GM23338 (cell line): Measurements from ENCODE around the gene PXK. TPM values are rescaled to one million over a fixed set of nuclear protein-coding genes. Genes with fewer than 3 reads are reported as not detected.
"Not testable (repeated sequence)": the region's sequence is repeated elsewhere in the genome, so short reads cannot be mapped to it uniquely, and the experiment has no call there.

Experiments
- ATAC-seq: fragments of 200-7000 bp; cut with Tn5 transposase; 3 replicates; pipeline ENCODE4 v1.9.1; 2020
- DNase-seq: peaks from one replicate; pipeline ENCODE4 v3.0.0-alpha.2; 2015; ENCODE audit warnings: low spot score
- H2AFZ ChIP-seq: fragments of 200-600 bp; sonication (generic); 2 replicates; pipeline ENCODE4 v1.8.0; 2016; ENCODE audit warnings: antibody characterized with exemption, mild to moderate bottlenecking, moderate library complexity
- H3F3A ChIP-seq: fragments of 200-600 bp; sonication (generic); replicated peaks from 2 replicates; pipeline ENCODE4 v1.8.0; 2017; ENCODE audit warnings: antibody characterized with exemption, mixed run types, low read depth
- H3K27ac ChIP-seq: fragments of 200-600 bp; sonication (generic); 2 replicates; pipeline ENCODE4 v1.6.1; 2016; ENCODE audit warnings: low read depth
- H3K27me3 ChIP-seq: fragments of 200-600 bp; sonication (generic); 2 replicates; pipeline ENCODE4 v1.8.0; 2016; ENCODE audit warnings: mild to moderate bottlenecking, mixed run types, moderate library complexity; ENCODE audit not compliant: insufficient read depth
- H3K36me3 ChIP-seq: fragments of 200-600 bp; sonication (generic); 2 replicates; pipeline ENCODE4 v1.8.0; 2016; ENCODE audit warnings: mild to moderate bottlenecking; ENCODE audit not compliant: insufficient read depth
- H3K4me1 ChIP-seq: fragments of 200-600 bp; sonication (generic); 2 replicates; pipeline ENCODE4 v1.8.0; 2016; ENCODE audit warnings: mild to moderate bottlenecking, moderate library complexity; ENCODE audit not compliant: insufficient read depth
- H3K4me2 ChIP-seq: fragments of 200-600 bp; sonication (generic); 2 replicates; pipeline ENCODE4 v1.7.1; 2017; ENCODE audit warnings: mixed run types
- H3K4me3 ChIP-seq: fragments of 200-600 bp; sonication (generic); 2 replicates; pipeline ENCODE4 v1.6.1; 2016; ENCODE audit warnings: mixed run types
- H3K79me2 ChIP-seq: fragments of 200-600 bp; sonication (generic); replicated peaks from 2 replicates; pipeline ENCODE4 v1.8.0; 2017; ENCODE audit warnings: mild to moderate bottlenecking; ENCODE audit not compliant: insufficient read depth
- H3K9me2 ChIP-seq: fragments of 200-600 bp; sonication (generic); 2 replicates; pipeline ENCODE4 v1.8.0; 2017; ENCODE audit not compliant: insufficient read depth
- H4K20me1 ChIP-seq: fragments of 200-600 bp; sonication (generic); replicated peaks from 2 replicates; pipeline ENCODE4 v1.8.0; 2017; ENCODE audit warnings: mild to moderate bottlenecking; ENCODE audit not compliant: insufficient read depth
- H3K27ac Mint-ChIP-seq: 2 replicates; pipeline ENCODE4 v1.8.0; 2020; ENCODE audit warnings: inconsistent platforms, mild to moderate bottlenecking, moderate library complexity, mixed read lengths
- H3K27me3 Mint-ChIP-seq: 3 replicates; pipeline ENCODE4 v1.8.0; 2022; ENCODE audit warnings: low read depth, mild to moderate bottlenecking, moderate library complexity, mixed read lengths, inconsistent platforms; ENCODE audit not compliant: insufficient read depth, poor library complexity
- H3K36me3 Mint-ChIP-seq: 3 replicates; pipeline ENCODE4 v1.8.0; 2021; ENCODE audit warnings: low read depth, mild to moderate bottlenecking, inconsistent platforms, moderate library complexity, mixed read lengths
- H3K4me1 Mint-ChIP-seq: 3 replicates; pipeline ENCODE4 v1.8.0; 2020; ENCODE audit warnings: mild to moderate bottlenecking, inconsistent platforms, mixed read lengths
- H3K4me3 Mint-ChIP-seq: 3 replicates; pipeline ENCODE4 v1.8.0; 2021; ENCODE audit warnings: moderate library complexity, mild to moderate bottlenecking, inconsistent platforms, mixed read lengths
- H3K9me3 Mint-ChIP-seq: 3 replicates; pipeline ENCODE4 v1.8.0; 2020; ENCODE audit warnings: moderate library complexity, mild to moderate bottlenecking, inconsistent platforms, mixed read lengths
- EZH2 ChIP-seq: fragments of 200-600 bp; sonication (generic); IDR thresholded peaks from one replicate; pipeline ENCODE4 v1.8.0; 2017; ENCODE audit warnings: antibody characterized with exemption, mild to moderate bottlenecking, low read depth; ENCODE audit not compliant: unreplicated experiment
- EZH2phosphoT487 ChIP-seq: fragments of 200-600 bp; sonication (generic); IDR thresholded peaks from one replicate; pipeline ENCODE4 v1.8.1; 2018; ENCODE audit warnings: antibody characterized with exemption; ENCODE audit not compliant: unreplicated experiment
- STAT1 ChIP-seq: IDR thresholded peaks from one replicate; pipeline ENCODE4 v1.6.1; 2016; ENCODE audit warnings: antibody characterized with exemption; ENCODE audit not compliant: unreplicated experiment
- polyA plus RNA-seq: library from polyadenylated mRNA; unstranded; fragments of >200 nt; fragmentation: Nextera tagmentation; extraction: Ambion mirVana; gene quantifications from 2 replicates; pipeline ENCODE4 v1.2.1, GENCODE V29; 2016
- total RNA-seq: library from RNA; depleted of rRNA; stranded (reverse); fragments of >200 nt; shearing (Covaris generic); gene quantifications from 2 replicates; pipeline ENCODE4 v1.2.3, GENCODE V29; 2014
- TF ChIP-seq, protein P1 (sequence below): fragments of 250-450 bp; sonication (Bioruptor Pico); IDR thresholded peaks from 2 replicates; pipeline ENCODE4 v1.5.0; 2020; ENCODE audit warnings: mild to moderate bottlenecking, moderate library complexity

Gene PXK
- total and polyA plus RNA-seq, 2 experiments from 2014 or later: 6.4 to 6.5 TPM

- no peak overlapping the region for H3K4me3 ChIP-seq
- H3K27ac Mint-ChIP-seq: no peak overlapping the region
- no peaks in the 10 kb centered on the region for H3K9me3 Mint-ChIP-seq
Observed at GRCh38 chr3:58337190-58337589, 4.5 kb downstream of the PXK start.

GRCh38 chr3:58339146-58339545 is 6.5 kb downstream of the PXK start:
- not testable (repeated sequence) for H3K4me1 ChIP-seq, H3K9me2 ChIP-seq, H3K27me3 ChIP-seq, H3K4me2 ChIP-seq, H3K27ac ChIP-seq, H2AFZ ChIP-seq, DNase-seq, H3K79me2 ChIP-seq, H3K27me3 Mint-ChIP-seq, ATAC-seq, H3K27ac Mint-ChIP-seq, H3K4me3 Mint-ChIP-seq, H4K20me1 ChIP-seq, H3F3A ChIP-seq, H3K9me3 Mint-ChIP-seq, H3K4me3 ChIP-seq, H3K36me3 ChIP-seq, H3K36me3 Mint-ChIP-seq
- H3K4me1 Mint-ChIP-seq: peaks cover 10% of the 10 kb centered on the region

More at GRCh38 chr3:58337190-58337589, 4.5 kb downstream of the PXK start:
- Mint-ChIP-seq H3K27me3 (peaks cover 6% of the 10 kb centered on the region), H3K36me3 (no peaks in the 10 kb centered on the region), H3K4me1 (peaks cover 15% of the 10 kb centered on the region), H3K4me3 (no peak overlapping the region)
- ATAC-seq: no peak
- TF ChIP-seq STAT1: no peak
- Histone ChIP-seq H2AFZ (no peak overlapping the region), H3K4me1 (peaks cover 11% of the 10 kb centered on the region), H3F3A (no peaks in the 10 kb centered on the region; the same call in 1 of the 2 replicates), H4K20me1 (no peaks in the 10 kb centered on the region), H3K36me3 (no peaks in the 10 kb centered on the region), H3K4me2 (no peak overlapping the region), H3K27ac (no peak overlapping the region), H3K27me3 (peaks cover 16% of the 10 kb centered on the region), H3K9me2 (no peaks in the 10 kb centered on the region), H3K79me2 (no peaks in the 10 kb centered on the region)
- no peak for DNase-seq

DNA sequence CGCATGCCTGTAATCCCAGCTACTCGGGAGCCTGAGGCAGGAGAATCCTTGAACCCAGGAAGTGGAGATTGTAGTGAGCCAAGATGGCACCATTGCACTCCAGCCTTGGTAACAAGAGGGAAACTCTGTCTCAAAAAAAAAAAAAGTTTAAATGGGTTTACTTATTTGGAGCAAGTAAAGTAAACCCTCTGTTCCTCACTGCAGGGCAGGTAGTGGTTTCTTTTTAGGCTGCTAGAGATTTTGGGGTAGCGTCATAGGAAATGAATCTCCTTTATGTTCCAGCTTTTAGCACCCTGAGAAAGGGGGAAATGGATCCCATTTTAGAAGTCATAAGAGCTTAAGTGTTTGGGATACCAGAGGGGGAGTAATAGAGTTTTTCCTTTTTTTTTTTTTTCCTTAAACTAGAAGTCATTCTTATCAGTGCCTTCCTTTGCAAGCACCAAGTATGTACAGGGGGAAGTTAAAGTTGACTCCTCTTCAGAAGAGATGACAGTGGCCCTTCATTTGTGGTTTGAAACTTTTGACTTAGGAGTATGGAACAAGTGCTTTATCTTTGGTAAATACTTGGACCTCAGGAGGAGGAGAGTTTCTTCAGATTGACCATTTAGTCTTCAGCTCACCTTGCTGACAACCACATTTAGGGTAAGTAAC is 8.0 kb downstream of the PXK start:
- H3K36me3 Mint-ChIP-seq: no peaks in the 10 kb centered on the region
- Histone ChIP-seq H3K79me2 (no peaks in the 10 kb centered on the region), H3K9me2 (no peaks in the 10 kb centered on the region), H3F3A (no peaks in the 10 kb centered on the region), H3K4me2 (no peak overlapping the region), H3K27ac (no peak overlapping the region), H4K20me1 (no peaks in the 10 kb centered on the region), H3K36me3 (no peaks in the 10 kb centered on the region), H2AFZ (no peak overlapping the region), H3K4me1 (no peaks in the 10 kb centered on the region), H3K4me3 (no peak overlapping the region), H3K27me3 (no peaks in the 10 kb centered on the region)
- TF ChIP-seq STAT1: no peak
- no peaks in the 10 kb centered on the region for H3K4me1 Mint-ChIP-seq
- H3K27ac Mint-ChIP-seq: no peak overlapping the region
- DNase-seq (no peak), ATAC-seq (no peak)
- H3K27me3 Mint-ChIP-seq: no peaks in the 10 kb centered on the region
- no peak overlapping the region for H3K4me3 Mint-ChIP-seq
- H3K9me3 Mint-ChIP-seq: no peaks in the 10 kb centered on the region

DNA sequence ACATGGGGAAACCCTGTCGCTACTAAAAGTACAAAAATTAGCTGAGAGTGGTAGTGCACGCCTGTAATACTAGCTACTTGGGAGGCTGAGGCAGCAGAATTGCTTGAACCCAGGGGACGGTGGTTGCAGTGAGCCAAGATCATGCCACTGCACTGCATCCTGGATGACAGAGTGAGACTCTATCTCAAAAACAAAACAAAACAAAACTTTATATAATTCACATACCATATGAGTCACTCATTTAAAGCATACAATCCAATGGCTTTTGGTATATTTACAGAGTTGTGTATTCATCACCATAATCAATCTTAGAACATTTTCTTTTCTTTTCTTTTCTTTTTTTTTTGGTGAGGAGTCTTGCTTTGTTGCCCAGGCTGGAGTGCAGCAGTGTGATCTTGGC is 8.7 kb downstream of the PXK start:
- no peak overlapping the region for H3K27ac Mint-ChIP-seq
- H3K4me1 Mint-ChIP-seq: no peaks in the 10 kb centered on the region
- no peaks in the 10 kb centered on the region for H3K36me3 ChIP-seq
- no peaks in the 10 kb centered on the region for H3K36me3 Mint-ChIP-seq
- no peak overlapping the region for H3K27ac ChIP-seq
- ATAC-seq (no peak), DNase-seq (no peak)
- H4K20me1 ChIP-seq: no peaks in the 10 kb centered on the region
- H3K4me2 ChIP-seq: no peak overlapping the region
- no peak overlapping the region for H3K4me3 Mint-ChIP-seq
- no peaks in the 10 kb centered on the region for H3K9me2 ChIP-seq
- H3F3A ChIP-seq: no peaks in the 10 kb centered on the region
- no peaks in the 10 kb centered on the region for H3K9me3 Mint-ChIP-seq
- no peak overlapping the region for H3K4me3 ChIP-seq
- no peaks in the 10 kb centered on the region for H3K4me1 ChIP-seq
- no peaks in the 10 kb centered on the region for H3K27me3 Mint-ChIP-seq
- no peaks in the 10 kb centered on the region for H3K79me2 ChIP-seq
- no peak overlapping the region for H2AFZ ChIP-seq
- no peaks in the 10 kb centered on the region for H3K27me3 ChIP-seq
- TF ChIP-seq EZH2: no peak
- TF ChIP-seq, protein P1, sequence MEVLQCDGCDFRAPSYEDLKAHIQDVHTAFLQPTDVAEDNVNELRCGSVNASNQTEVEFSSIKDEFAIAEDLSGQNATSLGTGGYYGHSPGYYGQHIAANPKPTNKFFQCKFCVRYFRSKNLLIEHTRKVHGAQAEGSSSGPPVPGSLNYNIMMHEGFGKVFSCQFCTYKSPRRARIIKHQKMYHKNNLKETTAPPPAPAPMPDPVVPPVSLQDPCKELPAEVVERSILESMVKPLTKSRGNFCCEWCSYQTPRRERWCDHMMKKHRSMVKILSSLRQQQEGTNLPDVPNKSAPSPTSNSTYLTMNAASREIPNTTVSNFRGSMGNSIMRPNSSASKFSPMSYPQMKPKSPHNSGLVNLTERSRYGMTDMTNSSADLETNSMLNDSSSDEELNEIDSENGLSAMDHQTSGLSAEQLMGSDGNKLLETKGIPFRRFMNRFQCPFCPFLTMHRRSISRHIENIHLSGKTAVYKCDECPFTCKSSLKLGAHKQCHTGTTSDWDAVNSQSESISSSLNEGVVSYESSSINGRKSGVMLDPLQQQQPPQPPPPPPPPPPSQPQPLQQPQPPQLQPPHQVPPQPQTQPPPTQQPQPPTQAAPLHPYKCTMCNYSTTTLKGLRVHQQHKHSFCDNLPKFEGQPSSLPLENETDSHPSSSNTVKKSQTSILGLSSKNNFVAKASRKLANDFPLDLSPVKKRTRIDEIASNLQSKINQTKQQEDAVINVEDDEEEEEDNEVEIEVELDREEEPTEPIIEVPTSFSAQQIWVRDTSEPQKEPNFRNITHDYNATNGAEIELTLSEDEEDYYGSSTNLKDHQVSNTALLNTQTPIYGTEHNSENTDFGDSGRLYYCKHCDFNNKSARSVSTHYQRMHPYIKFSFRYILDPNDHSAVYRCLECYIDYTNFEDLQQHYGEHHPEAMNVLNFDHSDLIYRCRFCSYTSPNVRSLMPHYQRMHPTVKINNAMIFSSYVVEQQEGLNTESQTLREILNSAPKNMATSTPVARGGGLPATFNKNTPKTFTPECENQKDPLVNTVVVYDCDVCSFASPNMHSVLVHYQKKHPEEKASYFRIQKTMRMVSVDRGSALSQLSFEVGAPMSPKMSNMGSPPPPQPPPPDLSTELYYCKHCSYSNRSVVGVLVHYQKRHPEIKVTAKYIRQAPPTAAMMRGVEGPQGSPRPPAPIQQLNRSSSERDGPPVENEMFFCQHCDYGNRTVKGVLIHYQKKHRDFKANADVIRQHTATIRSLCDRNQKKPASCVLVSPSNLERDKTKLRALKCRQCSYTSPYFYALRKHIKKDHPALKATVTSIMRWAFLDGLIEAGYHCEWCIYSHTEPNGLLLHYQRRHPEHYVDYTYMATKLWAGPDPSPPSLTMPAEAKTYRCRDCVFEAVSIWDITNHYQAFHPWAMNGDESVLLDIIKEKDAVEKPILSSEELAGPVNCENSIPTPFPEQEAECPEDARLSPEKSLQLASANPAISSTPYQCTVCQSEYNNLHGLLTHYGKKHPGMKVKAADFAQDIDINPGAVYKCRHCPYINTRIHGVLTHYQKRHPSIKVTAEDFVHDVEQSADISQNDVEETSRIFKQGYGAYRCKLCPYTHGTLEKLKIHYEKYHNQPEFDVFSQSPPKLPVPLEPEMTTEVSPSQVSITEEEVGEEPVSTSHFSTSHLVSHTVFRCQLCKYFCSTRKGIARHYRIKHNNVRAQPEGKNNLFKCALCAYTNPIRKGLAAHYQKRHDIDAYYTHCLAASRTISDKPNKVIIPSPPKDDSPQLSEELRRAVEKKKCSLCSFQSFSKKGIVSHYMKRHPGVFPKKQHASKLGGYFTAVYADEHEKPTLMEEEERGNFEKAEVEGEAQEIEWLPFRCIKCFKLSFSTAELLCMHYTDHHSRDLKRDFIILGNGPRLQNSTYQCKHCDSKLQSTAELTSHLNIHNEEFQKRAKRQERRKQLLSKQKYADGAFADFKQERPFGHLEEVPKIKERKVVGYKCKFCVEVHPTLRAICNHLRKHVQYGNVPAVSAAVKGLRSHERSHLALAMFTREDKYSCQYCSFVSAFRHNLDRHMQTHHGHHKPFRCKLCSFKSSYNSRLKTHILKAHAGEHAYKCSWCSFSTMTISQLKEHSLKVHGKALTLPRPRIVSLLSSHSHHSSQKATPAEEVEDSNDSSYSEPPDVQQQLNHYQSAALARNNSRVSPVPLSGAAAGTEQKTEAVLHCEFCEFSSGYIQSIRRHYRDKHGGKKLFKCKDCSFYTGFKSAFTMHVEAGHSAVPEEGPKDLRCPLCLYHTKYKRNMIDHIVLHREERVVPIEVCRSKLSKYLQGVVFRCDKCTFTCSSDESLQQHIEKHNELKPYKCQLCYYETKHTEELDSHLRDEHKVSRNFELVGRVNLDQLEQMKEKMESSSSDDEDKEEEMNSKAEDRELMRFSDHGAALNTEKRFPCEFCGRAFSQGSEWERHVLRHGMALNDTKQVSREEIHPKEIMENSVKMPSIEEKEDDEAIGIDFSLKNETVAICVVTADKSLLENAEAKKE: no peak
- no peak for TF ChIP-seq STAT1
- TF ChIP-seq EZH2phosphoT487: no peak
